RWPE2 (cell line): ENCODE data around the gene CDH26.

Experiments used
- ATAC-seq: fragments of 200-7000 bp; cut with Tn5 transposase; 3 replicates; pipeline ENCODE4 v1.9.1; 2021; ENCODE audit warnings: low read depth
- DNase-seq: peaks from one replicate; pipeline ENCODE4 v3.0.0-alpha.2; 2020; ENCODE audit warnings: low spot score
- H3K27ac ChIP-seq: fragments of 450-650 bp; 2 replicates; pipeline ENCODE4 v1.5.1; 2017; ENCODE audit warnings: mild to moderate bottlenecking; ENCODE audit not compliant: poor library complexity, severe bottlenecking
- H3K27me3 ChIP-seq: fragments of 250-450 bp; sonication (Bioruptor Pico); 2 replicates; pipeline ENCODE4 v1.5.1; 2021; ENCODE audit warnings: mild to moderate bottlenecking, moderate library complexity; ENCODE audit not compliant: insufficient read depth, poor library complexity, severe bottlenecking
- H3K36me3 ChIP-seq: fragments of 250-450 bp; sonication (Bioruptor Pico); 2 replicates; pipeline ENCODE4 v1.5.1; 2020; ENCODE audit warnings: low read depth, mild to moderate bottlenecking, moderate library complexity
- H3K4me1 ChIP-seq: fragments of 250-450 bp; sonication (Bioruptor Pico); 2 replicates; pipeline ENCODE4 v1.5.1; 2021; ENCODE audit warnings: mild to moderate bottlenecking, moderate library complexity; ENCODE audit not compliant: insufficient read depth, poor library complexity, severe bottlenecking
- H3K4me3 ChIP-seq: fragments of 250-450 bp; sonication (Bioruptor Pico); 2 replicates; pipeline ENCODE4 v1.5.1; 2021; ENCODE audit warnings: mild to moderate bottlenecking, moderate library complexity; ENCODE audit not compliant: severe bottlenecking
- H3K9me3 ChIP-seq: fragments of 250-450 bp; sonication (Bioruptor Pico); 2 replicates; pipeline ENCODE4 v1.5.1; 2021; ENCODE audit warnings: mild to moderate bottlenecking, moderate library complexity; ENCODE audit not compliant: severe bottlenecking
- TF ChIP-seq, protein P1 (sequence below): fragments of 450-650 bp; IDR thresholded peaks from one replicate; pipeline ENCODE4 v1.5.1; 2017; ENCODE audit warnings: mild to moderate bottlenecking, moderate library complexity; ENCODE audit not compliant: poor library complexity, severe bottlenecking

CDH26 gene

GRCh38 chr20:60054716-60055634 lies 96.8 kb downstream of the CDH26 start:
- Histone ChIP-seq H3K9me3 (no peaks in the 10 kb centered on the region), H3K4me3 (no peak overlapping the region)
- TF ChIP-seq, protein P1, sequence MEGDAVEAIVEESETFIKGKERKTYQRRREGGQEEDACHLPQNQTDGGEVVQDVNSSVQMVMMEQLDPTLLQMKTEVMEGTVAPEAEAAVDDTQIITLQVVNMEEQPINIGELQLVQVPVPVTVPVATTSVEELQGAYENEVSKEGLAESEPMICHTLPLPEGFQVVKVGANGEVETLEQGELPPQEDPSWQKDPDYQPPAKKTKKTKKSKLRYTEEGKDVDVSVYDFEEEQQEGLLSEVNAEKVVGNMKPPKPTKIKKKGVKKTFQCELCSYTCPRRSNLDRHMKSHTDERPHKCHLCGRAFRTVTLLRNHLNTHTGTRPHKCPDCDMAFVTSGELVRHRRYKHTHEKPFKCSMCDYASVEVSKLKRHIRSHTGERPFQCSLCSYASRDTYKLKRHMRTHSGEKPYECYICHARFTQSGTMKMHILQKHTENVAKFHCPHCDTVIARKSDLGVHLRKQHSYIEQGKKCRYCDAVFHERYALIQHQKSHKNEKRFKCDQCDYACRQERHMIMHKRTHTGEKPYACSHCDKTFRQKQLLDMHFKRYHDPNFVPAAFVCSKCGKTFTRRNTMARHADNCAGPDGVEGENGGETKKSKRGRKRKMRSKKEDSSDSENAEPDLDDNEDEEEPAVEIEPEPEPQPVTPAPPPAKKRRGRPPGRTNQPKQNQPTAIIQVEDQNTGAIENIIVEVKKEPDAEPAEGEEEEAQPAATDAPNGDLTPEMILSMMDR, result no peak

DNA sequence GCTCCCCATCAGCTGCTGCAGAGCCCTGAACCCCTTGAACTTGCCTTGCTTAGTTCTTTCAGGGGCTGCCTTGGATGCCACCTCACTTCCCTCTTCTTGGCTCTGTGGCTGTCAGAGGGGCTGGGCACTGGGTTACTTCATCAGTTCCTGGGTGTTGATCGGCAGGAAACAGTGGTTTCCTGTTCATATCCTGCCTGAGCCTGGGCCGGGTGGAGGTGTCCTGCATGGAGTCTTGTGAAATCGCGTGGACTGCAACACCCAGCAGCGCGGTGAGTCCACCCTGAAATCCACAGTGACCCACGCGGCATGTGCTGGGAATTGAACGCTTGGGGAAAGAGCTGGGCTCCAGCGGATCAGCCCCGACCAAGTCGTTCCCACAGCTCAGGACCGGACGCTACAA lies 97.5 kb downstream of the CDH26 start:
- no peaks in the 10 kb centered on the region for H3K9me3 ChIP-seq
- peaks cover 19% of the 10 kb centered on the region for H3K36me3 ChIP-seq
- ATAC-seq (peak; percentile 59), DNase-seq (peak; percentile 91)
- peak overlapping the region; percentile 70 for H3K27ac ChIP-seq
- peaks cover 28% of the 10 kb centered on the region for H3K4me1 ChIP-seq
- TF ChIP-seq, protein P1, result no peak
- peak overlapping the region; percentile 35 for H3K4me3 ChIP-seq
- no peaks in the 10 kb centered on the region for H3K27me3 ChIP-seq

More at GRCh38 chr20:60054716-60055634, 96.8 kb downstream of the CDH26 start:
- DNase-seq, result peak; percentile 70
- Histone ChIP-seq H3K27ac (peak overlapping the region; percentile 70), H3K27me3 (no peaks in the 10 kb centered on the region), H3K4me1 (peaks cover 21% of the 10 kb centered on the region), H3K36me3 (peaks cover 19% of the 10 kb centered on the region)
- no peak for ATAC-seq

GRCh38 chr20:60056407-60057122 lies 98.3 kb downstream of the CDH26 start:
- no peaks in the 10 kb centered on the region for H3K27me3 ChIP-seq
- peaks cover 19% of the 10 kb centered on the region for H3K36me3 ChIP-seq
- no peaks in the 10 kb centered on the region for H3K9me3 ChIP-seq
- TF ChIP-seq, protein P1, result no peak
- H3K4me1 ChIP-seq, result peaks cover 33% of the 10 kb centered on the region
- peak overlapping the region; percentile 35 for H3K4me3 ChIP-seq
- DNase-seq, result peak; percentile 70
- H3K27ac ChIP-seq, result peak overlapping the region; percentile 70
- no peak for ATAC-seq

DNA sequence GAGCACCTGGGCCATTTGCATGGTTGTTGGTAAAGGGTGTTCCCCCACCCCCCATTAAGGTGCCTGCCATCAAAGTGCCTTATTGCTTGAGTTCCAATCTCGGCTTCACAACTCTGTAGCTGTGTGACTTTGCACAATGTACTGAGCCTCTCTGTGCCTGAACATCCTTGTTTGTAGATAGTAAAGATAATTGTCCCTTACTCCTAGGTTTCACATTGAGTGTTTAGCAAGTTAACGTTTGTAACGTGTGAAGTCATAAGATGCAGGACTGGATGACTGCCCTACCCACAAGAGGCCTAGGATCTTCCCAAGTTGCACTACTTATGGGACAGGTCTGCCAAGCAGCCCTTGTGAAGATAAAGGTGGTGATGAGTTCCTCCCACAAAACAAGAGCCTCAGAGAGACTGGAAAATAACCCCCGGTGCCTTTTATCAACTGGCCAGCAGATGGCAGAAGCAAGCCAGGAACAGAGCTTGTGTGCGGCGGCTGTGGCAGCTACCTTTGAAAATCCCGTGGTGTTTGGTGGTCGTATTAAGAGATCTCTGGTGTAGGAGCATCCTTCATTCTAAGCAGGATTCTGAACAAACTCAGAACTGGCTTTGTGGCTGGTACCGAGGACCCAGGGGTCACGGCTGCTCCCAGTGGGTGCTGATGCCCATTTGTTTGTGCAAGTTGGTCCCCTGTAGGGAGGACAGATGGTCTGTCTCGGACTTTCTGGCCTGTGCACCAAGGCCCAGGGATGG lies 99.1 kb downstream of the CDH26 start:
- H3K4me1 ChIP-seq, result peaks cover 33% of the 10 kb centered on the region
- ATAC-seq (peak; percentile 57), DNase-seq (peak; percentile 82)
- peak overlapping the region; percentile 70 for H3K27ac ChIP-seq
- H3K4me3 ChIP-seq, result no peak overlapping the region
- H3K27me3 ChIP-seq, result no peaks in the 10 kb centered on the region
- peaks cover 19% of the 10 kb centered on the region for H3K36me3 ChIP-seq
- TF ChIP-seq, protein P1, result peak; percentile 100
- H3K9me3 ChIP-seq, result no peaks in the 10 kb centered on the region
